ENCODE results near the gene NOTCH4.

GRCh38 chr6:32170294-32170693 is 53.6 kb downstream of the NOTCH4 start:
- TF ChIP-seq TRIM28 (IDR thresholded peaks at IDR 0.05), result no peak
- no peak for TF ChIP-seq JUN (IDR thresholded peaks at IDR 0.05; ENCODE audit: borderline replicate concordance, low read depth, low read length)
- no peak for TF ChIP-seq JUN (CRISPR knock-in tag; IDR thresholded peaks at IDR 0.05; ENCODE audit: borderline replicate concordance)
- no peak for TF ChIP-seq NR2C2 (CRISPR knock-in tag; IDR thresholded peaks at IDR 0.05)
- TF ChIP-seq NR2C2 (tag; IDR thresholded peaks at IDR 0.05), result no peak
- TF ChIP-seq ZHX1 (conservative IDR thresholded peaks at IDR 0.05; ENCODE audit: low read length), result no peak
- no peak for TF ChIP-seq ATF1 (CRISPR knock-in tag; IDR thresholded peaks at IDR 0.05)
- no peak for TF ChIP-seq ATF1 (tag; IDR thresholded peaks at IDR 0.05)
- TF ChIP-seq ZFP36 (IDR thresholded peaks at IDR 0.05; ENCODE audit: low read depth, low read length, partially characterized antibody), result no peak
- TF ChIP-seq, protein P1, sequence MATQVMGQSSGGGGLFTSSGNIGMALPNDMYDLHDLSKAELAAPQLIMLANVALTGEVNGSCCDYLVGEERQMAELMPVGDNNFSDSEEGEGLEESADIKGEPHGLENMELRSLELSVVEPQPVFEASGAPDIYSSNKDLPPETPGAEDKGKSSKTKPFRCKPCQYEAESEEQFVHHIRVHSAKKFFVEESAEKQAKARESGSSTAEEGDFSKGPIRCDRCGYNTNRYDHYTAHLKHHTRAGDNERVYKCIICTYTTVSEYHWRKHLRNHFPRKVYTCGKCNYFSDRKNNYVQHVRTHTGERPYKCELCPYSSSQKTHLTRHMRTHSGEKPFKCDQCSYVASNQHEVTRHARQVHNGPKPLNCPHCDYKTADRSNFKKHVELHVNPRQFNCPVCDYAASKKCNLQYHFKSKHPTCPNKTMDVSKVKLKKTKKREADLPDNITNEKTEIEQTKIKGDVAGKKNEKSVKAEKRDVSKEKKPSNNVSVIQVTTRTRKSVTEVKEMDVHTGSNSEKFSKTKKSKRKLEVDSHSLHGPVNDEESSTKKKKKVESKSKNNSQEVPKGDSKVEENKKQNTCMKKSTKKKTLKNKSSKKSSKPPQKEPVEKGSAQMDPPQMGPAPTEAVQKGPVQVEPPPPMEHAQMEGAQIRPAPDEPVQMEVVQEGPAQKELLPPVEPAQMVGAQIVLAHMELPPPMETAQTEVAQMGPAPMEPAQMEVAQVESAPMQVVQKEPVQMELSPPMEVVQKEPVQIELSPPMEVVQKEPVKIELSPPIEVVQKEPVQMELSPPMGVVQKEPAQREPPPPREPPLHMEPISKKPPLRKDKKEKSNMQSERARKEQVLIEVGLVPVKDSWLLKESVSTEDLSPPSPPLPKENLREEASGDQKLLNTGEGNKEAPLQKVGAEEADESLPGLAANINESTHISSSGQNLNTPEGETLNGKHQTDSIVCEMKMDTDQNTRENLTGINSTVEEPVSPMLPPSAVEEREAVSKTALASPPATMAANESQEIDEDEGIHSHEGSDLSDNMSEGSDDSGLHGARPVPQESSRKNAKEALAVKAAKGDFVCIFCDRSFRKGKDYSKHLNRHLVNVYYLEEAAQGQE (IDR thresholded peaks at IDR 0.05; ENCODE audit: borderline replicate concordance), result no peak
- TF ChIP-seq, protein P1 (CRISPR knock-in tag; IDR thresholded peaks at IDR 0.05; ENCODE audit: low read depth), result no peak
- TF ChIP-seq ETV6 (IDR thresholded peaks at IDR 0.05; ENCODE audit: borderline replicate concordance in 1 of 2, low read depth in 2 of 2, low read length in 1 of 2), result no peak
- TF ChIP-seq ETV6 (CRISPR knock-in tag; IDR thresholded peaks at IDR 0.05; ENCODE audit: borderline replicate concordance), result no peak
- TF ChIP-seq EZH2 (IDR thresholded peaks at IDR 0.05; ENCODE audit: borderline replicate concordance, low read depth, low read length), result no peak
- TF ChIP-seq POLR2G (IDR thresholded peaks at IDR 0.05; ENCODE audit: low read depth, low read length), result peak; percentile 43; the same call in 1 of the 2 replicates
- TF ChIP-seq, protein P2, sequence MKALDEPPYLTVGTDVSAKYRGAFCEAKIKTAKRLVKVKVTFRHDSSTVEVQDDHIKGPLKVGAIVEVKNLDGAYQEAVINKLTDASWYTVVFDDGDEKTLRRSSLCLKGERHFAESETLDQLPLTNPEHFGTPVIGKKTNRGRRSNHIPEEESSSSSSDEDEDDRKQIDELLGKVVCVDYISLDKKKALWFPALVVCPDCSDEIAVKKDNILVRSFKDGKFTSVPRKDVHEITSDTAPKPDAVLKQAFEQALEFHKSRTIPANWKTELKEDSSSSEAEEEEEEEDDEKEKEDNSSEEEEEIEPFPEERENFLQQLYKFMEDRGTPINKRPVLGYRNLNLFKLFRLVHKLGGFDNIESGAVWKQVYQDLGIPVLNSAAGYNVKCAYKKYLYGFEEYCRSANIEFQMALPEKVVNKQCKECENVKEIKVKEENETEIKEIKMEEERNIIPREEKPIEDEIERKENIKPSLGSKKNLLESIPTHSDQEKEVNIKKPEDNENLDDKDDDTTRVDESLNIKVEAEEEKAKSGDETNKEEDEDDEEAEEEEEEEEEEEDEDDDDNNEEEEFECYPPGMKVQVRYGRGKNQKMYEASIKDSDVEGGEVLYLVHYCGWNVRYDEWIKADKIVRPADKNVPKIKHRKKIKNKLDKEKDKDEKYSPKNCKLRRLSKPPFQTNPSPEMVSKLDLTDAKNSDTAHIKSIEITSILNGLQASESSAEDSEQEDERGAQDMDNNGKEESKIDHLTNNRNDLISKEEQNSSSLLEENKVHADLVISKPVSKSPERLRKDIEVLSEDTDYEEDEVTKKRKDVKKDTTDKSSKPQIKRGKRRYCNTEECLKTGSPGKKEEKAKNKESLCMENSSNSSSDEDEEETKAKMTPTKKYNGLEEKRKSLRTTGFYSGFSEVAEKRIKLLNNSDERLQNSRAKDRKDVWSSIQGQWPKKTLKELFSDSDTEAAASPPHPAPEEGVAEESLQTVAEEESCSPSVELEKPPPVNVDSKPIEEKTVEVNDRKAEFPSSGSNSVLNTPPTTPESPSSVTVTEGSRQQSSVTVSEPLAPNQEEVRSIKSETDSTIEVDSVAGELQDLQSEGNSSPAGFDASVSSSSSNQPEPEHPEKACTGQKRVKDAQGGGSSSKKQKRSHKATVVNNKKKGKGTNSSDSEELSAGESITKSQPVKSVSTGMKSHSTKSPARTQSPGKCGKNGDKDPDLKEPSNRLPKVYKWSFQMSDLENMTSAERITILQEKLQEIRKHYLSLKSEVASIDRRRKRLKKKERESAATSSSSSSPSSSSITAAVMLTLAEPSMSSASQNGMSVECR (CRISPR knock-in tag; IDR thresholded peaks at IDR 0.05), result no peak
- TF ChIP-seq ZNF274 (IDR thresholded peaks at IDR 0.05; ENCODE audit: borderline replicate concordance, low read depth, low read length), result no peak
- TF ChIP-seq, protein P3, sequence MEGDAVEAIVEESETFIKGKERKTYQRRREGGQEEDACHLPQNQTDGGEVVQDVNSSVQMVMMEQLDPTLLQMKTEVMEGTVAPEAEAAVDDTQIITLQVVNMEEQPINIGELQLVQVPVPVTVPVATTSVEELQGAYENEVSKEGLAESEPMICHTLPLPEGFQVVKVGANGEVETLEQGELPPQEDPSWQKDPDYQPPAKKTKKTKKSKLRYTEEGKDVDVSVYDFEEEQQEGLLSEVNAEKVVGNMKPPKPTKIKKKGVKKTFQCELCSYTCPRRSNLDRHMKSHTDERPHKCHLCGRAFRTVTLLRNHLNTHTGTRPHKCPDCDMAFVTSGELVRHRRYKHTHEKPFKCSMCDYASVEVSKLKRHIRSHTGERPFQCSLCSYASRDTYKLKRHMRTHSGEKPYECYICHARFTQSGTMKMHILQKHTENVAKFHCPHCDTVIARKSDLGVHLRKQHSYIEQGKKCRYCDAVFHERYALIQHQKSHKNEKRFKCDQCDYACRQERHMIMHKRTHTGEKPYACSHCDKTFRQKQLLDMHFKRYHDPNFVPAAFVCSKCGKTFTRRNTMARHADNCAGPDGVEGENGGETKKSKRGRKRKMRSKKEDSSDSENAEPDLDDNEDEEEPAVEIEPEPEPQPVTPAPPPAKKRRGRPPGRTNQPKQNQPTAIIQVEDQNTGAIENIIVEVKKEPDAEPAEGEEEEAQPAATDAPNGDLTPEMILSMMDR (IDR thresholded peaks at IDR 0.05 in 2 of 3, conservative IDR thresholded peaks at IDR 0.05 in 1 of 3; ENCODE audit: insufficient read depth in 2 of 3, low read depth in 1 of 3, low read length in 3 of 3), result no peak
- TF ChIP-seq DNMT1 (IDR thresholded peaks at IDR 0.05), result no peak

Measured in K562 (cell line).